ENCODE data around the gene CCDC159. TPM values are rescaled to one million over a fixed set of nuclear protein-coding genes. Genes with fewer than 3 reads are reported as not detected.
A peak's percentile ranks its signal among the peaks of the same experiment; 100 is the strongest.

Gene CCDC159
- total and polyA plus RNA-seq, 2 of the 13 experiments (the other 11 are each of a cell fraction or from before 2014, with no cell fraction given): 1.7 to 6.3 TPM

GRCh38 chr19:11378319-11379189 lies 32.2 kb downstream of the CCDC159 start:
- peak; percentile 48 for DNase-seq (ENCODE audit: low spot score)
- 0 out of 2 replicates have a peak, but pooled peaks have one; percentile 41 for TF ChIP-seq ZGPAT (CRISPR knock-in tag; IDR thresholded peaks at IDR 0.05)
- TF ChIP-seq ZSCAN25 (CRISPR knock-in tag; IDR thresholded peaks at IDR 0.05): peak; percentile 22; the same call in 1 of the 2 replicates
- TF ChIP-seq TAF1 (CRISPR knock-in tag; IDR thresholded peaks at IDR 0.05): 0 out of 2 replicates have a peak, but pooled peaks have one; percentile 10
- no peak for TF ChIP-seq CHD2 (IDR thresholded peaks at IDR 0.05; ENCODE audit: low read depth, low read length)
- TF ChIP-seq SUZ12 (IDR thresholded peaks at IDR 0.05; ENCODE audit: low read depth, low read length): no peak
- 0 out of 2 replicates have a peak, but pooled peaks have one; percentile 66 for TF ChIP-seq AHR (CRISPR knock-in tag; IDR thresholded peaks at IDR 0.05)
- no peak for TF ChIP-seq ZNF331 (CRISPR knock-in tag; IDR thresholded peaks at IDR 0.05)
- TF ChIP-seq KDM2A (CRISPR knock-in tag; IDR thresholded peaks at IDR 0.05; ENCODE audit: borderline replicate concordance, low read depth): peak; percentile 49; the same call in 1 of the 2 replicates
- TF ChIP-seq GABPB1 (CRISPR knock-in tag; IDR thresholded peaks at IDR 0.05): peak; percentile 34; the same call in 1 of the 2 replicates
- TF ChIP-seq FOXO4 (CRISPR knock-in tag; conservative IDR thresholded peaks at IDR 0.05): no peak
- 0 out of 2 replicates have a peak, but pooled peaks have one; percentile 24 for TF ChIP-seq ZNF691 (CRISPR knock-in tag; IDR thresholded peaks at IDR 0.05; ENCODE audit: borderline replicate concordance, low read depth)
- TF ChIP-seq ZMAT5 (CRISPR knock-in tag; IDR thresholded peaks at IDR 0.05; ENCODE audit: borderline replicate concordance, low read depth): no peak
- TF ChIP-seq ZNF235 (CRISPR knock-in tag; IDR thresholded peaks at IDR 0.05; ENCODE audit: borderline replicate concordance): no peak
- no peak for TF ChIP-seq ZBTB14 (CRISPR knock-in tag; IDR thresholded peaks at IDR 0.05)
- TF ChIP-seq THAP11 (CRISPR knock-in tag; IDR thresholded peaks at IDR 0.05): 0 out of 2 replicates have a peak, but pooled peaks have one; percentile 16
- no peak for TF ChIP-seq ZSCAN5A (CRISPR knock-in tag; IDR thresholded peaks at IDR 0.05; ENCODE audit: borderline replicate concordance)

More at GRCh38 chr19:11378319-11379189, 32.2 kb downstream of the CCDC159 start:
- Histone ChIP-seq H3K36me3 (replicated peaks in 1 of 2; ENCODE audit: control insufficient read depth in 1 of 2, insufficient read depth in 2 of 2, low read length in 2 of 2) (no peaks in the 10 kb centered on the region), H3K9ac (ENCODE audit: insufficient read depth, low read depth, low read length) (no peak overlapping the region), H3K27ac (ENCODE audit: extremely low read length, insufficient read depth, low read length) (no peak overlapping the region), H3K4me1 (ENCODE audit: insufficient read depth, low read length) (peaks cover 48% of the 10 kb centered on the region), H4K20me1 (ENCODE audit: insufficient read depth, low read length) (no peaks in the 10 kb centered on the region), H3K4me2 (ENCODE audit: low read depth, low read length) (no peak overlapping the region), H3K9me3 (ENCODE audit: low read length) (no peaks in the 10 kb centered on the region), H3K4me3 (replicated peaks in 1 of 3; ENCODE audit: insufficient read depth in 1 of 3, low read depth in 2 of 3, low read length in 3 of 3) (no peak overlapping the region), H2AFZ (ENCODE audit: low read length) (no peak overlapping the region), H3K27me3 (ENCODE audit: control insufficient read depth in 1 of 2, insufficient read depth in 2 of 2, low read length in 2 of 2) (no peaks in the 10 kb centered on the region; a peak in 1 of 5 replicates), H3K79me2 (ENCODE audit: insufficient read depth, low read length) (peaks cover 12% of the 10 kb centered on the region)
- in situ Hi-C loops (cut with HindIII; ENCODE audit: extremely low pct_ligation_motif_present, low pct_unique_long_range_greater_than_20kb): no loop called here
- ChIA-PET POLR2A (no interaction called here), CTCF (ENCODE audit: low intra/inter-chr PET ratio, low total read pairs) (interaction anchor here (0.8 to 2.1 kb wide), 2 partner anchors 62 to 68 kb away, joined by 3 to 10 read pairs; no protein-coding TSS in a partner anchor)
- no TSS peak for BruUV-seq (replicated peaks)
- intact Hi-C loops (cut with micrococcal nuclease; ENCODE audit: unreplicated experiment): loop anchor here (1.0 to 2.0 kb wide), 2 partner anchors 68 to 104 kb away; no protein-coding TSS in a partner anchor
- peak; percentile 36 for FAIRE-seq
- ATAC-seq: 0 out of 3 replicates have a peak, but pooled peaks have one; percentile 3
- no CpG with 5 or more reads among the region's 8 CpGs for WGBS (ENCODE audit: low lambda C conversion rate)
